Brain microvascular endothelial cell (primary cell): ENCODE data around the gene MFN1.

ENCODE experiments used
- DNase-seq: peaks from one replicate; pipeline ENCODE4 v3.0.0-alpha.2; 2020
- H3K27ac ChIP-seq: fragments of 250-450 bp; sonication (Bioruptor Pico); 2 replicates; pipeline ENCODE4 v1.5.1; 2020; ENCODE audit warnings: mild to moderate bottlenecking, moderate library complexity
- H3K27me3 ChIP-seq: fragments of 250-450 bp; sonication (Bioruptor Pico); replicated peaks from 2 replicates; pipeline ENCODE4 v1.5.1; 2020; ENCODE audit warnings: mild to moderate bottlenecking
- H3K36me3 ChIP-seq: fragments of 250-450 bp; sonication (Bioruptor Pico); replicated peaks from 2 replicates; pipeline ENCODE4 v1.5.1; 2020; ENCODE audit warnings: mild to moderate bottlenecking
- H3K4me3 ChIP-seq: 2 replicates; pipeline ENCODE4 v1.5.1; 2011; ENCODE audit warnings: low read depth, mild to moderate bottlenecking, control low read depth, low read length, moderate library complexity
- CTCF ChIP-seq: IDR thresholded peaks from 2 replicates; pipeline ENCODE4 v1.5.1; 2011; ENCODE audit warnings: low read depth, mild to moderate bottlenecking, moderate library complexity, low read length, control low read depth, inconsistent platforms; ENCODE audit errors: missing control alignments
- in situ Hi-C: cut with HindIII; loops from 2 replicates; pipeline ENCODE4 v1.10.0; 2017; ENCODE audit warnings: low sequenced_read_pairs, low pct_ligation_motif_present

The MFN1 gene

GRCh38 chr3:179332240-179332639, 15.3 kb upstream of the MFN1 start:
- no peak for TF ChIP-seq CTCF
- H3K4me3 ChIP-seq, result no peak overlapping the region
- no peak overlapping the region for H3K27ac ChIP-seq
- no peaks in the 10 kb centered on the region for H3K27me3 ChIP-seq
- no peak for DNase-seq
- in situ Hi-C loops, result no loop called here
- H3K36me3 ChIP-seq, result peaks cover 49% of the 10 kb centered on the region

GRCh38 chr3:179333084-179333483, 14.4 kb upstream of the MFN1 start:
- no peak for TF ChIP-seq CTCF
- H3K4me3 ChIP-seq, result no peak overlapping the region
- no peak overlapping the region for H3K27ac ChIP-seq
- peaks cover 49% of the 10 kb centered on the region for H3K36me3 ChIP-seq
- H3K27me3 ChIP-seq, result no peaks in the 10 kb centered on the region
- in situ Hi-C loops, result no loop called here
- no peak for DNase-seq

- Histone ChIP-seq H3K36me3 (peaks cover 28% of the 10 kb centered on the region), H3K4me3 (no peak overlapping the region), H3K27me3 (no peaks in the 10 kb centered on the region), H3K27ac (no peak overlapping the region)
- no peak for TF ChIP-seq CTCF
- in situ Hi-C loops, result no loop called here
- DNase-seq, result no peak
Observed at GRCh38 chr3:179336345-179336929, 11.1 kb upstream of the MFN1 start.

- Histone ChIP-seq H3K27me3 (no peaks in the 10 kb centered on the region), H3K36me3 (peaks cover 16% of the 10 kb centered on the region), H3K27ac (no peak overlapping the region), H3K4me3 (peak overlapping the region; percentile 86)
- DNase-seq, result no peak
- TF ChIP-seq CTCF, result no peak
- in situ Hi-C loops, result no loop called here
Observed at GRCh38 chr3:179348325-179349013, 960 bp downstream of the MFN1 start.

- no peak overlapping the region for H3K27ac ChIP-seq
- TF ChIP-seq CTCF, result no peak
- H3K36me3 ChIP-seq, result peaks cover 56% of the 10 kb centered on the region
- in situ Hi-C loops, result no loop called here
- H3K4me3 ChIP-seq, result no peak overlapping the region
- H3K27me3 ChIP-seq, result no peaks in the 10 kb centered on the region
- DNase-seq, result no peak
Observed at GRCh38 chr3:179355996-179356395, 8.5 kb downstream of the MFN1 start.

- no peak for DNase-seq
- in situ Hi-C loops, result no loop called here
- TF ChIP-seq CTCF, result no peak
- Histone ChIP-seq H3K27me3 (no peaks in the 10 kb centered on the region), H3K36me3 (peaks cover 28% of the 10 kb centered on the region), H3K27ac (no peak overlapping the region), H3K4me3 (no peak overlapping the region)
Observed at GRCh38 chr3:179363332-179363731, 15.8 kb downstream of the MFN1 start.
